GM23248 (cell line): ENCODE measurements around the gene TACR1.

ENCODE experiments used
- EZH2 ChIP-seq: fragments of 200-600 bp; sonication (generic); IDR thresholded peaks from 2 replicates; pipeline ENCODE4 v1.6.1; 2018; ENCODE audit warnings: antibody characterized with exemption, mild to moderate bottlenecking; ENCODE audit not compliant: insufficient read depth, poor library complexity, severe bottlenecking
- EZH2phosphoT487 ChIP-seq: fragments of 200-600 bp; sonication (generic); IDR thresholded peaks from 2 replicates; pipeline ENCODE4 v1.6.1; 2018; ENCODE audit warnings: antibody characterized with exemption, moderate library complexity, mild to moderate bottlenecking, low read depth; ENCODE audit not compliant: insufficient read depth

GRCh38 chr2:75003276-75003675 lies 196.0 kb downstream of the TACR1 start:
- TF ChIP-seq EZH2phosphoT487 (no peak), EZH2 (no peak)
